Loucy (cell line): Measurements from ENCODE around the gene CNPY1.

Experiments
- H2AFZ ChIP-seq: fragments of 200-600 bp; sonication (generic); 2 replicates; pipeline ENCODE4 v1.6.0; 2016; ENCODE audit warnings: antibody characterized with exemption, mild to moderate bottlenecking, low read length, moderate library complexity
- H3F3A ChIP-seq: fragments of 200-600 bp; 2 replicates; pipeline ENCODE4 v1.6.0; 2016; ENCODE audit warnings: antibody characterized with exemption, low read depth, mild to moderate bottlenecking
- H3K27me3 ChIP-seq: fragments of 200-600 bp; sonication (generic); 2 replicates; pipeline ENCODE4 v1.6.1; 2014; ENCODE audit warnings: low read length, mild to moderate bottlenecking; ENCODE audit not compliant: insufficient read depth, poor library complexity, severe bottlenecking
- H3K36me3 ChIP-seq: fragments of 200-600 bp; sonication (generic); 2 replicates; pipeline ENCODE4 v1.6.1; 2016; ENCODE audit warnings: low read length; ENCODE audit not compliant: insufficient read depth
- H3K4me1 ChIP-seq: fragments of 200-600 bp; sonication (generic); 2 replicates; pipeline ENCODE4 v1.5.1; 2014; ENCODE audit warnings: low read length, mild to moderate bottlenecking; ENCODE audit not compliant: insufficient read depth, poor library complexity, severe bottlenecking
- H3K4me2 ChIP-seq: fragments of 200-600 bp; sonication (generic); 2 replicates; pipeline ENCODE4 v1.6.0; 2014; ENCODE audit warnings: antibody characterized with exemption, low read length, low read depth, mild to moderate bottlenecking; ENCODE audit not compliant: poor library complexity, severe bottlenecking
- H3K4me3 ChIP-seq: fragments of 200-600 bp; sonication (generic); 2 replicates; pipeline ENCODE4 v1.5.1; 2014; ENCODE audit warnings: low read length, mild to moderate bottlenecking, mixed read lengths; ENCODE audit not compliant: poor library complexity, severe bottlenecking
- H3K79me2 ChIP-seq: fragments of 200-600 bp; sonication (generic); 2 replicates; pipeline ENCODE4 v1.6.1; 2014; ENCODE audit warnings: low read length; ENCODE audit not compliant: insufficient read depth
- H3K9ac ChIP-seq: fragments of 200-600 bp; sonication (generic); 2 replicates; pipeline ENCODE4 v1.6.0; 2014; ENCODE audit warnings: mild to moderate bottlenecking, low read depth, low read length, moderate library complexity; ENCODE audit not compliant: poor library complexity, severe bottlenecking
- H3K9me2 ChIP-seq: fragments of 200-600 bp; sonication (generic); replicated peaks from 2 replicates; pipeline ENCODE4 v1.6.1; 2016; ENCODE audit warnings: low read depth, low read length, mixed read lengths
- H3K9me3 ChIP-seq: fragments of 200-600 bp; sonication (generic); 2 replicates; pipeline ENCODE4 v1.6.1; 2014; ENCODE audit warnings: mild to moderate bottlenecking, antibody characterized with exemption, low read length, low read depth; ENCODE audit not compliant: insufficient read depth
- H4K20me1 ChIP-seq: fragments of 200-600 bp; sonication (generic); 2 replicates; pipeline ENCODE4 v1.6.0; 2014; ENCODE audit warnings: antibody characterized with exemption, low read length, mild to moderate bottlenecking; ENCODE audit not compliant: insufficient read depth, poor library complexity, severe bottlenecking
- CTCF ChIP-seq: fragments of 200-600 bp; sonication (generic); conservative IDR thresholded peaks from 2 replicates; pipeline ENCODE4 v1.5.1; 2014; ENCODE audit warnings: mild to moderate bottlenecking, antibody characterized with exemption, low read length
- EZH2phosphoT487 ChIP-seq: fragments of 200-600 bp; IDR thresholded peaks from 2 replicates; pipeline ENCODE4 v1.6.1; 2018; ENCODE audit warnings: antibody characterized with exemption, mild to moderate bottlenecking, moderate library complexity, borderline replicate concordance

Gene CNPY1

GRCh38 chr7:155589001-155589980, 42.9 kb upstream of the CNPY1 start:
- H3K79me2 ChIP-seq: no peaks in the 10 kb centered on the region
- no peaks in the 10 kb centered on the region for H3K9me2 ChIP-seq
- H2AFZ ChIP-seq: no peak overlapping the region
- H3K27me3 ChIP-seq: no peaks in the 10 kb centered on the region
- H4K20me1 ChIP-seq: no peaks in the 10 kb centered on the region
- no peaks in the 10 kb centered on the region for H3K36me3 ChIP-seq
- peak overlapping the region; percentile 66 for H3K4me2 ChIP-seq
- H3F3A ChIP-seq: no peaks in the 10 kb centered on the region
- no peak for TF ChIP-seq EZH2phosphoT487
- TF ChIP-seq CTCF: no peak
- no peaks in the 10 kb centered on the region for H3K9me3 ChIP-seq
- H3K4me3 ChIP-seq: peak overlapping the region; percentile 44
- peak overlapping the region; percentile 45 for H3K9ac ChIP-seq
- H3K4me1 ChIP-seq: peaks cover 27% of the 10 kb centered on the region

- Histone ChIP-seq H3K36me3 (no peaks in the 10 kb centered on the region), H3K9me3 (no peaks in the 10 kb centered on the region), H4K20me1 (no peaks in the 10 kb centered on the region), H3K9ac (no peak overlapping the region), H3F3A (no peaks in the 10 kb centered on the region), H3K79me2 (no peaks in the 10 kb centered on the region), H3K4me1 (peaks cover 27% of the 10 kb centered on the region), H3K9me2 (no peaks in the 10 kb centered on the region), H3K4me2 (no peak overlapping the region), H3K27me3 (no peaks in the 10 kb centered on the region), H3K4me3 (no peak overlapping the region), H2AFZ (no peak overlapping the region)
- no peak for TF ChIP-seq CTCF
These were observed 42.2 kb upstream of the CNPY1 start for GRCh38 chr7:155588468-155588998.

- Histone ChIP-seq H4K20me1 (no peaks in the 10 kb centered on the region), H3K4me1 (peaks cover 27% of the 10 kb centered on the region), H3K9me2 (no peaks in the 10 kb centered on the region), H3K4me3 (no peak overlapping the region), H3K9ac (no peak overlapping the region), H3F3A (no peaks in the 10 kb centered on the region), H3K9me3 (no peaks in the 10 kb centered on the region), H2AFZ (no peak overlapping the region), H3K79me2 (no peaks in the 10 kb centered on the region), H3K27me3 (no peaks in the 10 kb centered on the region), H3K4me2 (no peak overlapping the region), H3K36me3 (no peaks in the 10 kb centered on the region)
- TF ChIP-seq EZH2phosphoT487 (no peak), CTCF (no peak)
These were observed 41.1 kb upstream of the CNPY1 start for GRCh38 chr7:155587486-155587885.
